HepG2 (cell line): ENCODE results near the gene GNG12. TPM values are rescaled to one million over a fixed set of nuclear protein-coding genes. Genes with fewer than 3 reads are reported as not detected.

Experiments
- AGO2 ChIP-seq: fragments of 200-400 bp; formaldehyde crosslinking; optimal IDR thresholded peaks from 2 replicates; pipeline ENCODE3; 2017; ENCODE audit warnings: mild to moderate bottlenecking, low read depth, low read length, moderate library complexity
- ARNT ChIP-seq: fragments of 450-650 bp; IDR thresholded peaks from 2 replicates; pipeline ENCODE4 v1.6.1; 2017
- FOSL1 ChIP-seq: sonication (generic); formaldehyde crosslinking; IDR thresholded peaks from 2 replicates; pipeline ENCODE4 v1.9.0; 2021; ENCODE audit warnings: missing genetic modification reagents, borderline replicate concordance
- HNRNPUL1 ChIP-seq: fragments of 200-400 bp; formaldehyde crosslinking; IDR thresholded peaks from 2 replicates; pipeline ENCODE4 v1.6.1; 2017; ENCODE audit warnings: low read depth, mild to moderate bottlenecking, low read length, moderate library complexity
- KLF12 ChIP-seq: sonication (generic); formaldehyde crosslinking; IDR thresholded peaks from 2 replicates; pipeline ENCODE4 v1.4.0; 2020; ENCODE audit warnings: missing genetic modification reagents, borderline replicate concordance
- KLF6 ChIP-seq: IDR thresholded peaks from 2 replicates; pipeline ENCODE4 v1.8.0; 2016; ENCODE audit warnings: missing biosample characterization, missing genetic modification reagents
- MLLT10 ChIP-seq: sonication (generic); formaldehyde crosslinking; IDR thresholded peaks from 2 replicates; pipeline ENCODE4 v1.4.0; 2020; ENCODE audit warnings: missing genetic modification reagents
- YEATS4 ChIP-seq: sonication (generic); formaldehyde crosslinking; IDR thresholded peaks from 2 replicates; pipeline ENCODE4 v1.4.0; 2020; ENCODE audit warnings: missing genetic modification reagents, borderline replicate concordance
- ZBTB10 ChIP-seq: sonication (generic); formaldehyde crosslinking; IDR thresholded peaks from 2 replicates; pipeline ENCODE4 v1.4.0; 2020; ENCODE audit warnings: missing genetic modification reagents, borderline replicate concordance
- ZFP82 ChIP-seq: sonication (generic); formaldehyde crosslinking; IDR thresholded peaks from 2 replicates; pipeline ENCODE4 v1.5.1; 2020; ENCODE audit warnings: mild to moderate bottlenecking, missing genetic modification reagents, borderline replicate concordance
- ZNF263 ChIP-seq: sonication (generic); formaldehyde crosslinking; IDR thresholded peaks from 2 replicates; pipeline ENCODE4 v1.4.0; 2020; ENCODE audit warnings: missing genetic modification reagents
- ZNF3 ChIP-seq: IDR thresholded peaks from 2 replicates; pipeline ENCODE4 v1.7.0; 2017; ENCODE audit warnings: inconsistent platforms
- ZNF572 ChIP-seq: sonication (generic); formaldehyde crosslinking; IDR thresholded peaks from 2 replicates; pipeline ENCODE4 v1.5.1; 2020; ENCODE audit warnings: mild to moderate bottlenecking, missing genetic modification reagents
- ZNF646 ChIP-seq: sonication (generic); formaldehyde crosslinking; IDR thresholded peaks from 2 replicates; pipeline ENCODE4 v1.9.0; 2021; ENCODE audit warnings: mild to moderate bottlenecking, missing genetic modification reagents
- ZNF704 ChIP-seq: sonication (generic); formaldehyde crosslinking; IDR thresholded peaks from 2 replicates; pipeline ENCODE4 v1.8.1; 2023; ENCODE audit warnings: mild to moderate bottlenecking, inconsistent platforms, moderate library complexity, missing genetic modification reagents, borderline replicate concordance
- ZNF710 ChIP-seq: sonication (generic); formaldehyde crosslinking; IDR thresholded peaks from 2 replicates; pipeline ENCODE4 v1.5.0; 2020; ENCODE audit warnings: mild to moderate bottlenecking, missing genetic modification reagents, borderline replicate concordance
- ZNF839 ChIP-seq: sonication (generic); formaldehyde crosslinking; IDR thresholded peaks from 2 replicates; pipeline ENCODE4 v1.4.0; 2020; ENCODE audit warnings: missing genetic modification reagents, mild to moderate bottlenecking, borderline replicate concordance
- polyA plus RNA-seq, 8 experiments: library from polyadenylated mRNA; depleted of rRNA in 3 of 8; stranded (reverse) in 7 of 8; unstranded in 1 of 8; fragments of >200 nt; fragmentation: Illumina TruSeq in 4 of 8; extraction: Trizol in 4 of 8; gene quantifications; 2 replicates each; pipeline versions ENCODE4 v1.2.1 to v1.2.3, GENCODE V29; 2011 to 2016; ENCODE audit warnings: low read depth in 4 of 8, missing spikeins in 1 of 8, mixed read lengths in 1 of 8; ENCODE audit not compliant: insufficient read depth in 1 of 8
- total RNA-seq, 5 experiments: library from RNA; depleted of rRNA; stranded (reverse); fragments of >200 nt; fragmentation: Illumina TruSeq; extraction: Trizol; gene quantifications; 2 replicates each; pipeline ENCODE4 v1.2.3, GENCODE V29; 2016; ENCODE audit warnings: low read depth in 1 of 5

The GNG12 gene
- total and polyA plus RNA-seq, 2 of the 13 experiments (the other 11 are each of a cell fraction or from before 2014, with no cell fraction given): 0.11 TPM

DNA sequence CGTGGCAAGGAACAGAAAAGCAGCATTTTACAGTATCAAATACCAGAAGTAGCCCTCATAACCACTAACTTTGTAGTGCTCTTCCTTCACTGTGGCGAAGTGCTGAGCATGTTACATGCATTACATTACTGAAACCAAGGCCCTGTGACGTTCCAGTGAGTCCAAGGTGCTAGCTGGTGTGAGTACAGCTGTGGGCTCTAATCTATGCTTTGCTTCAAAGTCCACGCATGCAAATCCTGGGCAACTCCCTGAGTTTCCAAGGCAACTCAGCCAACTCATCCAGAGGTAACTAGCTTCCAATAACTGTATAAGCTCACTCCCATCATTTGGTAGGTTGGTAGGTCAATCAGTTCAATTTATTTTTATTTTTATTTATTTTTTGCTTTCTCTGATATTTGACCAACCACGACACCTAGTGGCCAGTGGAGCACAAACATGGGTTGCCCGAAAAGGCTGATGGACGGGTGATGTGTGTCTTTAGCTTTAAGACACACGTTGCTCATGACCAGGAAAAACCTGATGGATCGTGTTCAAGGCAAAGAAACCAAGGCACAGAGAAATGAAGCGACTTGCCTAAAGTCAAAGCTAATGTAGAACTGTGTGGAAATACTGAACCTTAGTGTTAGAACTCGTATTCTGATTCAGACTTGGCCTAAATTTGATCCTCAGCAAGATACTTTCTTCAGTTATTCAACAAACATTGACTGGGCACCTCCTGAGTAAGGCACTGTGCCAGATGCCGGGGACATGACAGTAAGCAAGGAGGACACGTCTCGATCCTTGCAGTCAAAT is 73.0 kb downstream of the GNG12 start (continued):
- no peak for TF ChIP-seq MLLT10
- TF ChIP-seq ZNF572: no peak
- TF ChIP-seq ZFP82 (CRISPR knock-in tag): no peak
- TF ChIP-seq ZNF263 (CRISPR knock-in tag): no peak
- no peak for TF ChIP-seq KLF6 (CRISPR knock-in tag)
- TF ChIP-seq ZNF839 (CRISPR knock-in tag): no peak
- TF ChIP-seq HNRNPUL1: no peak
- no peak for TF ChIP-seq ZNF646 (CRISPR knock-in tag)
- no peak for TF ChIP-seq YEATS4 (CRISPR knock-in tag)
- no peak for TF ChIP-seq ARNT
- TF ChIP-seq AGO2: no peak
- TF ChIP-seq ZNF704 (CRISPR knock-in tag): no peak
- no peak for TF ChIP-seq FOSL1 (CRISPR knock-in tag)
- no peak for TF ChIP-seq ZBTB10 (CRISPR knock-in tag)
- TF ChIP-seq KLF12 (CRISPR knock-in tag): no peak; the same call in 1 of the 2 replicates
- 0 out of 2 replicates have a peak, but pooled peaks have one; percentile 61 for TF ChIP-seq ZNF710
- no peak for TF ChIP-seq ZNF3 (CRISPR knock-in tag)
